Upper lobe of right lung (tissue), 1 donor: ENCODE measurements around the gene TUSC2. TPM values are rescaled to one million over a fixed set of nuclear protein-coding genes. Genes with fewer than 3 reads are reported as not detected.
A peak's percentile ranks its signal among the peaks of the same experiment; 100 is the strongest.

ENCODE experiments used
- ATAC-seq: fragments of 200-7000 bp; cut with Tn5 transposase; one replicate; pipeline ENCODE4 v1.9.1; 2020; ENCODE audit warnings: mild to moderate bottlenecking, moderate library complexity
- DNase-seq: peaks from one replicate; pipeline ENCODE4 v3.0.0-alpha.2; 2020
- H3K27ac ChIP-seq: fragments of 200-600 bp; one replicate; pipeline ENCODE4 v1.8.0; 2022
- H3K27me3 ChIP-seq: fragments of 200-600 bp; one replicate; pipeline ENCODE4 v1.8.0; 2022; ENCODE audit warnings: mild to moderate bottlenecking
- H3K36me3 ChIP-seq: fragments of 200-600 bp; one replicate; pipeline ENCODE4 v1.8.0; 2022
- H3K4me1 ChIP-seq: fragments of 200-600 bp; one replicate; pipeline ENCODE4 v1.8.0; 2022
- H3K4me3 ChIP-seq: fragments of 200-600 bp; one replicate; pipeline ENCODE4 v1.8.0; 2022; ENCODE audit warnings: mild to moderate bottlenecking
- H3K9me3 ChIP-seq: fragments of 200-600 bp; one replicate; pipeline ENCODE4 v1.8.0; 2022
- CTCF ChIP-seq: fragments of 200-600 bp; IDR thresholded peaks from one replicate; pipeline ENCODE4 v1.8.0; 2022; ENCODE audit warnings: antibody characterized with exemption
- intact Hi-C: fragments of 100-400 bp; cut with DNase I; formaldehyde crosslinking; loops from one replicate; pipeline ENCODE4 v1.11.0; 2022
- total RNA-seq: library from RNA; stranded (reverse); fragmentation: NEBNext Ultra II Directional; extraction: Animal tissue kit (Norgen Biotek cat#: 25700); gene quantifications from one replicate; pipeline ENCODE4 v1.2.1, GENCODE V29; 2021
- donor health status: DM: no; HTN: yes; CAD: no; lungs with severe emphysema.

The TUSC2 gene
- total RNA-seq, 1 donor from 2014 or later = 29.2 TPM

GRCh38 chr3:50364573-50365079, 36.6 kb upstream of the TUSC2 start:
- Histone ChIP-seq H3K27ac (no peak overlapping the region), H3K36me3 (no peaks in the 10 kb centered on the region), H3K4me1 (peaks cover 7% of the 10 kb centered on the region), H3K27me3 (no peaks in the 10 kb centered on the region), H3K4me3 (peak overlapping the region; percentile 55), H3K9me3 (no peaks in the 10 kb centered on the region)
- DNase-seq (no peak), ATAC-seq (peak; percentile 6)
- intact Hi-C loops = no loop called here
- no peak for TF ChIP-seq CTCF

- no peak for TF ChIP-seq CTCF
- H3K27ac ChIP-seq = no peak overlapping the region
- H3K4me1 ChIP-seq = peaks cover 43% of the 10 kb centered on the region
- peak overlapping the region; percentile 19 for H3K4me3 ChIP-seq
- no peaks in the 10 kb centered on the region for H3K9me3 ChIP-seq
- intact Hi-C loops = no loop called here
- DNase-seq (no peak), ATAC-seq (peak; percentile 1)
- peaks cover 14% of the 10 kb centered on the region for H3K36me3 ChIP-seq
- no peaks in the 10 kb centered on the region for H3K27me3 ChIP-seq
Measured at GRCh38 chr3:50359760-50360110, 31.7 kb upstream of the TUSC2 start.

- intact Hi-C loops = no loop called here
- DNase-seq (peak; percentile 96), ATAC-seq (peak; percentile 97)
- no peak for TF ChIP-seq CTCF
- H3K9me3 ChIP-seq = no peaks in the 10 kb centered on the region
- H3K27ac ChIP-seq = peak within 1 kb of the TSS; percentile 89
- peaks cover 20% of the 10 kb centered on the region for H3K36me3 ChIP-seq
- H3K27me3 ChIP-seq = no peaks in the 10 kb centered on the region
- H3K4me3 ChIP-seq = peak within 1 kb of the TSS; percentile 89
- H3K4me1 ChIP-seq = peaks cover 37% of the 10 kb centered on the region
Measured at GRCh38 chr3:50358911-50359759, 31.1 kb upstream of the TUSC2 start, which contains the start of gene TMEM115. TSS of gene TMEM115 (minus strand) at chr3:50359521. CDS start at chr3:50359063, 458 bp downstream.

GRCh38 chr3:50358355-50358910, 30.4 kb upstream of the TUSC2 start:
- Histone ChIP-seq H3K36me3 (peaks cover 27% of the 10 kb centered on the region), H3K4me1 (peaks cover 36% of the 10 kb centered on the region), H3K27ac (peak overlapping the region; percentile 89), H3K9me3 (no peaks in the 10 kb centered on the region), H3K27me3 (no peaks in the 10 kb centered on the region), H3K4me3 (peak overlapping the region; percentile 89)
- intact Hi-C loops = no loop called here
- no peak for TF ChIP-seq CTCF
- ATAC-seq (no peak), DNase-seq (no peak)

GRCh38 chr3:50357481-50357880, 29.5 kb upstream of the TUSC2 start:
- Histone ChIP-seq H3K4me3 (peak overlapping the region; percentile 89), H3K27me3 (no peaks in the 10 kb centered on the region), H3K27ac (no peak overlapping the region), H3K36me3 (peaks cover 36% of the 10 kb centered on the region), H3K9me3 (no peaks in the 10 kb centered on the region), H3K4me1 (peaks cover 36% of the 10 kb centered on the region)
- intact Hi-C loops = no loop called here
- no peak for TF ChIP-seq CTCF
- ATAC-seq (no peak), DNase-seq (no peak)
